Transverse colon (tissue), 3 donors: Measurements from ENCODE around the gene NID1.
"Not testable (repeated sequence)": the region's sequence is repeated elsewhere in the genome, so short reads cannot be mapped to it uniquely, and the experiment has no call there.

Experiments
- EP300 ChIP-seq: sonication (generic); formaldehyde crosslinking; IDR thresholded peaks from one replicate; pipeline ENCODE4 v1.6.1; 2017; ENCODE audit warnings: antibody characterized with exemption, low read depth
- POLR2A ChIP-seq: fragments of 450-650 bp; IDR thresholded peaks from one replicate; pipeline ENCODE4 v1.6.1; 2016; ENCODE audit warnings: antibody characterized with exemption, mild to moderate bottlenecking, moderate library complexity
- TF ChIP-seq, protein P1 (sequence below), 5 experiments: fragments of 200-600 bp in 3 of 5; fragments of 450-650 bp in 2 of 5; sonication (generic) in 3 of 5; IDR thresholded peaks; 1 replicate in 2 of 5; 2 replicates in 3 of 5; pipeline ENCODE4 v1.5.1; 2016 to 2017; ENCODE audit warnings: antibody characterized with exemption in 5 of 5, inconsistent platforms in 3 of 5, mild to moderate bottlenecking in 2 of 5, moderate library complexity in 1 of 5

DNA sequence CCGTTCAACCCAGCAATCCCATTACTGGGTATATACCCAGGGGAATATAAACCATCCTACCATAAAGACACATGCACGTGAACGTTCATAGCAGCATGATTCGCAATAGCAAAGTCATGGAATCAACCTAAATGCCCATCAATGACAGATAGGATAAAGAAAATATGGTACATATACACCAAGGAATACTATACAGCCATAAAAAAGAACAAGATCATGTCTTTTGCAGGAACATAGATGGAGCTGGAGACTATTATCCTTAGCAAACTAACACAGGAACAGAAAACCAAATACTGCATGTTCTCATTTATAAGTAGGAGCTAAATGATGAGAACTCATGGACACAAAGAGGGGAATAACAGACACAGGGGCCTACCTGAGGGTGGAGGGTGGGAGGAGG is 13.2 kb upstream of the NID1 start:
- TF ChIP-seq, protein P1, sequence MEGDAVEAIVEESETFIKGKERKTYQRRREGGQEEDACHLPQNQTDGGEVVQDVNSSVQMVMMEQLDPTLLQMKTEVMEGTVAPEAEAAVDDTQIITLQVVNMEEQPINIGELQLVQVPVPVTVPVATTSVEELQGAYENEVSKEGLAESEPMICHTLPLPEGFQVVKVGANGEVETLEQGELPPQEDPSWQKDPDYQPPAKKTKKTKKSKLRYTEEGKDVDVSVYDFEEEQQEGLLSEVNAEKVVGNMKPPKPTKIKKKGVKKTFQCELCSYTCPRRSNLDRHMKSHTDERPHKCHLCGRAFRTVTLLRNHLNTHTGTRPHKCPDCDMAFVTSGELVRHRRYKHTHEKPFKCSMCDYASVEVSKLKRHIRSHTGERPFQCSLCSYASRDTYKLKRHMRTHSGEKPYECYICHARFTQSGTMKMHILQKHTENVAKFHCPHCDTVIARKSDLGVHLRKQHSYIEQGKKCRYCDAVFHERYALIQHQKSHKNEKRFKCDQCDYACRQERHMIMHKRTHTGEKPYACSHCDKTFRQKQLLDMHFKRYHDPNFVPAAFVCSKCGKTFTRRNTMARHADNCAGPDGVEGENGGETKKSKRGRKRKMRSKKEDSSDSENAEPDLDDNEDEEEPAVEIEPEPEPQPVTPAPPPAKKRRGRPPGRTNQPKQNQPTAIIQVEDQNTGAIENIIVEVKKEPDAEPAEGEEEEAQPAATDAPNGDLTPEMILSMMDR (IDR thresholded peaks at IDR 0.05), result not testable (repeated sequence)
- TF ChIP-seq EP300, POLR2A: not testable (repeated sequence)
